ENCODE results near the gene FTCDNL1.

FTCDNL1 gene

GRCh38 chr2:199791326-199791725 lies 59.7 kb downstream of the FTCDNL1 start:
- DNase-seq (ENCODE audit: low read depth), result no peak

GRCh38 chr2:199784512-199784911 lies 66.5 kb downstream of the FTCDNL1 start:
- no peak for DNase-seq (ENCODE audit: low read depth)

GRCh38 chr2:199779589-199779988 lies 71.4 kb downstream of the FTCDNL1 start:
- DNase-seq (ENCODE audit: low read depth), result no peak

GRCh38 chr2:199778655-199779054 lies 72.3 kb downstream of the FTCDNL1 start:
- no peak for DNase-seq (ENCODE audit: low read depth)

- no peak for DNase-seq (ENCODE audit: low read depth)
Observed at GRCh38 chr2:199777916-199778315, 73.1 kb downstream of the FTCDNL1 start.

- DNase-seq (ENCODE audit: low read depth), result no peak
Observed at GRCh38 chr2:199777315-199777714, 73.7 kb downstream of the FTCDNL1 start.

- no peak for DNase-seq (ENCODE audit: low read depth)
Observed at GRCh38 chr2:199775267-199775666, 75.7 kb downstream of the FTCDNL1 start.

- DNase-seq (ENCODE audit: low read depth), result no peak
Observed at GRCh38 chr2:199772035-199772976, 78.7 kb downstream of the FTCDNL1 start.

- no peak for DNase-seq (ENCODE audit: low read depth)
Observed at GRCh38 chr2:199770716-199771115, 80.3 kb downstream of the FTCDNL1 start.

GRCh38 chr2:199765646-199766045 lies 85.3 kb downstream of the FTCDNL1 start:
- DNase-seq (ENCODE audit: low read depth), result no peak

GRCh38 chr2:199764273-199764800 lies 86.7 kb downstream of the FTCDNL1 start:
- no peak for DNase-seq (ENCODE audit: low read depth)

- DNase-seq (ENCODE audit: low read depth), result no peak
Observed at GRCh38 chr2:199762963-199763362, 88.0 kb downstream of the FTCDNL1 start.

GRCh38 chr2:199760574-199760973 lies 90.4 kb downstream of the FTCDNL1 start:
- DNase-seq (ENCODE audit: low read depth), result no peak

- DNase-seq (ENCODE audit: low read depth), result no peak
Observed at GRCh38 chr2:199757233-199757870, 93.6 kb downstream of the FTCDNL1 start.

GRCh38 chr2:199756743-199757142 lies 94.2 kb downstream of the FTCDNL1 start:
- no peak for DNase-seq (ENCODE audit: low read depth)

- no peak for DNase-seq (ENCODE audit: low read depth)
Observed at GRCh38 chr2:199756211-199756610, 94.8 kb downstream of the FTCDNL1 start.

GRCh38 chr2:199754766-199755165 lies 96.2 kb downstream of the FTCDNL1 start:
- no peak for DNase-seq (ENCODE audit: low read depth)

- no peak for DNase-seq (ENCODE audit: low read depth)
Observed at GRCh38 chr2:199751492-199752120, 99.4 kb downstream of the FTCDNL1 start.

- no peak for DNase-seq (ENCODE audit: low read depth)
Observed at GRCh38 chr2:199749571-199749970, 101.4 kb downstream of the FTCDNL1 start.

GRCh38 chr2:199744724-199745123 lies 106.3 kb downstream of the FTCDNL1 start:
- no peak for DNase-seq (ENCODE audit: low read depth)

- DNase-seq (ENCODE audit: low read depth), result no peak
Observed at GRCh38 chr2:199744260-199744659, 106.7 kb downstream of the FTCDNL1 start.

GRCh38 chr2:199743415-199744120 lies 107.4 kb downstream of the FTCDNL1 start:
- no peak for DNase-seq (ENCODE audit: low read depth)

All from stimulated activated CD8-positive, alpha-beta memory T cell treated with anti-CD3 and anti-CD28 coated beads, Interleukin-12 subunit alpha, Interleukin-12 subunit beta, amount 100 ng/mL, for 4 hours (primary cell).